Peyer's patch (tissue), 4 donors: ENCODE results near the gene NEU3.

Experiments used
- POLR2A ChIP-seq, 2 donors: fragments of 450-650 bp; IDR thresholded peaks; one replicate each; pipeline ENCODE4 v1.5.1; 2017; ENCODE audit warnings: antibody characterized with exemption in 2 of 2, mild to moderate bottlenecking in 2 of 2, moderate library complexity in 2 of 2
- TF ChIP-seq, protein P1 (sequence below), 6 experiments: fragments of 450-650 bp in 4 of 6; fragments of 200-600 bp in 2 of 6; sonication (generic) in 1 of 6; IDR thresholded peaks; one replicate each; pipeline ENCODE4 v1.5.1; 2017 to 2019; ENCODE audit warnings: antibody characterized with exemption in 6 of 6, mild to moderate bottlenecking in 3 of 6, moderate library complexity in 1 of 6

DNA sequence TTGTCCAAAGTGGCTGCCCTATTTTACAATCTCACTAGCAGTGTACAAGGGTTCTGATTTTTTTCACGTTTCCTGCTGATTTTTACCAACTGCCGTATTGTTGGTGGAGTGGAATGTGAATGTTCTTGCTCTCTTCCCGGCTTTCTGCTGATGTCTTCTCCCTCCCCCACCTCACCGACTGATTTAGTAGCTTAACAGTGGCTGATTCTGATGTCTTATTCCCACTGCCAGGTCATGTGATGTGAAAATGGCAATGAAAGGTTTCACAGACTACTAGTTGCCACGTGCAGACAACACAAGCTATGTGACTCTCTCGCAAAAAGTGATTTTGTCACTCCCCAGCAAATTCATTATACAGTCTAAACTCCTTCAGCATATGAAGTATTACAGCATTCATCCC is 17.3 kb upstream of the NEU3 start:
- TF ChIP-seq, protein P1, sequence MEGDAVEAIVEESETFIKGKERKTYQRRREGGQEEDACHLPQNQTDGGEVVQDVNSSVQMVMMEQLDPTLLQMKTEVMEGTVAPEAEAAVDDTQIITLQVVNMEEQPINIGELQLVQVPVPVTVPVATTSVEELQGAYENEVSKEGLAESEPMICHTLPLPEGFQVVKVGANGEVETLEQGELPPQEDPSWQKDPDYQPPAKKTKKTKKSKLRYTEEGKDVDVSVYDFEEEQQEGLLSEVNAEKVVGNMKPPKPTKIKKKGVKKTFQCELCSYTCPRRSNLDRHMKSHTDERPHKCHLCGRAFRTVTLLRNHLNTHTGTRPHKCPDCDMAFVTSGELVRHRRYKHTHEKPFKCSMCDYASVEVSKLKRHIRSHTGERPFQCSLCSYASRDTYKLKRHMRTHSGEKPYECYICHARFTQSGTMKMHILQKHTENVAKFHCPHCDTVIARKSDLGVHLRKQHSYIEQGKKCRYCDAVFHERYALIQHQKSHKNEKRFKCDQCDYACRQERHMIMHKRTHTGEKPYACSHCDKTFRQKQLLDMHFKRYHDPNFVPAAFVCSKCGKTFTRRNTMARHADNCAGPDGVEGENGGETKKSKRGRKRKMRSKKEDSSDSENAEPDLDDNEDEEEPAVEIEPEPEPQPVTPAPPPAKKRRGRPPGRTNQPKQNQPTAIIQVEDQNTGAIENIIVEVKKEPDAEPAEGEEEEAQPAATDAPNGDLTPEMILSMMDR (IDR thresholded peaks at IDR 0.05): no peak
- no peak for TF ChIP-seq POLR2A (IDR thresholded peaks at IDR 0.05)
